ENCODE measurements around the gene NID1.

The NID1 gene

DNA sequence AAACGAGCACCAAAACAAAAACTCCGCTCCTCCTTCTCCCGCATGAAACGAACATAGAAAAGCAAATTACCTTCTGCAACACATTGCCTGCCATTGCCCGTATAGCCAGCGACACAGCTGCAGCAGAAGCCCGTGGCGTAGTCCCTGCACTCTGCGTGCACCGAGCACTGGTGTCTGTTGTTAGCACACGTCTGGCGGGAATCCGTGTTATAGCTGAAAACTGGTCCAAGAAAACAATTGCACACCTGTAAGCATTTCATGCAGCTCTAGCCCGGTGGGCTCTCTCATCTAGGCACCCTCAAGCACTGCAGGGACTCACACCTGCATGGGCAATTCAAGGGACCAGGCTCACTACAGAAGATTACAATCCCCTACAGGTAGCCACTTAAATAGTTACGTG is 26.9 kb downstream of the NID1 start:
- Histone ChIP-seq H3K27me3 (ENCODE audit: insufficient read depth, poor library complexity, severe bottlenecking) (no peaks in the 10 kb centered on the region), H3K27ac (replicated peaks) (no peak overlapping the region), H3K4me3 (replicated peaks; ENCODE audit: insufficient read depth, low read length) (no peak overlapping the region)
- TF ChIP-seq, protein P1, sequence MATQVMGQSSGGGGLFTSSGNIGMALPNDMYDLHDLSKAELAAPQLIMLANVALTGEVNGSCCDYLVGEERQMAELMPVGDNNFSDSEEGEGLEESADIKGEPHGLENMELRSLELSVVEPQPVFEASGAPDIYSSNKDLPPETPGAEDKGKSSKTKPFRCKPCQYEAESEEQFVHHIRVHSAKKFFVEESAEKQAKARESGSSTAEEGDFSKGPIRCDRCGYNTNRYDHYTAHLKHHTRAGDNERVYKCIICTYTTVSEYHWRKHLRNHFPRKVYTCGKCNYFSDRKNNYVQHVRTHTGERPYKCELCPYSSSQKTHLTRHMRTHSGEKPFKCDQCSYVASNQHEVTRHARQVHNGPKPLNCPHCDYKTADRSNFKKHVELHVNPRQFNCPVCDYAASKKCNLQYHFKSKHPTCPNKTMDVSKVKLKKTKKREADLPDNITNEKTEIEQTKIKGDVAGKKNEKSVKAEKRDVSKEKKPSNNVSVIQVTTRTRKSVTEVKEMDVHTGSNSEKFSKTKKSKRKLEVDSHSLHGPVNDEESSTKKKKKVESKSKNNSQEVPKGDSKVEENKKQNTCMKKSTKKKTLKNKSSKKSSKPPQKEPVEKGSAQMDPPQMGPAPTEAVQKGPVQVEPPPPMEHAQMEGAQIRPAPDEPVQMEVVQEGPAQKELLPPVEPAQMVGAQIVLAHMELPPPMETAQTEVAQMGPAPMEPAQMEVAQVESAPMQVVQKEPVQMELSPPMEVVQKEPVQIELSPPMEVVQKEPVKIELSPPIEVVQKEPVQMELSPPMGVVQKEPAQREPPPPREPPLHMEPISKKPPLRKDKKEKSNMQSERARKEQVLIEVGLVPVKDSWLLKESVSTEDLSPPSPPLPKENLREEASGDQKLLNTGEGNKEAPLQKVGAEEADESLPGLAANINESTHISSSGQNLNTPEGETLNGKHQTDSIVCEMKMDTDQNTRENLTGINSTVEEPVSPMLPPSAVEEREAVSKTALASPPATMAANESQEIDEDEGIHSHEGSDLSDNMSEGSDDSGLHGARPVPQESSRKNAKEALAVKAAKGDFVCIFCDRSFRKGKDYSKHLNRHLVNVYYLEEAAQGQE (IDR thresholded peaks at IDR 0.05; ENCODE audit: insufficient replicate concordance, low read depth): no peak
- TF ChIP-seq POLR2AphosphoS5 (IDR thresholded peaks at IDR 0.05; ENCODE audit: low read depth) (no peak), SPI1 (IDR thresholded peaks at IDR 0.05; ENCODE audit: borderline replicate concordance, low read depth) (no peak), GABPA (IDR thresholded peaks at IDR 0.05; ENCODE audit: low read depth) (no peak)
- TF ChIP-seq, protein P2, sequence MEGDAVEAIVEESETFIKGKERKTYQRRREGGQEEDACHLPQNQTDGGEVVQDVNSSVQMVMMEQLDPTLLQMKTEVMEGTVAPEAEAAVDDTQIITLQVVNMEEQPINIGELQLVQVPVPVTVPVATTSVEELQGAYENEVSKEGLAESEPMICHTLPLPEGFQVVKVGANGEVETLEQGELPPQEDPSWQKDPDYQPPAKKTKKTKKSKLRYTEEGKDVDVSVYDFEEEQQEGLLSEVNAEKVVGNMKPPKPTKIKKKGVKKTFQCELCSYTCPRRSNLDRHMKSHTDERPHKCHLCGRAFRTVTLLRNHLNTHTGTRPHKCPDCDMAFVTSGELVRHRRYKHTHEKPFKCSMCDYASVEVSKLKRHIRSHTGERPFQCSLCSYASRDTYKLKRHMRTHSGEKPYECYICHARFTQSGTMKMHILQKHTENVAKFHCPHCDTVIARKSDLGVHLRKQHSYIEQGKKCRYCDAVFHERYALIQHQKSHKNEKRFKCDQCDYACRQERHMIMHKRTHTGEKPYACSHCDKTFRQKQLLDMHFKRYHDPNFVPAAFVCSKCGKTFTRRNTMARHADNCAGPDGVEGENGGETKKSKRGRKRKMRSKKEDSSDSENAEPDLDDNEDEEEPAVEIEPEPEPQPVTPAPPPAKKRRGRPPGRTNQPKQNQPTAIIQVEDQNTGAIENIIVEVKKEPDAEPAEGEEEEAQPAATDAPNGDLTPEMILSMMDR (IDR thresholded peaks at IDR 0.05; ENCODE audit: insufficient read depth, low read length): no peak
- DNase-seq (ENCODE audit: low read depth in 1 of 2, low spot score in 1 of 2): no peak

DNA sequence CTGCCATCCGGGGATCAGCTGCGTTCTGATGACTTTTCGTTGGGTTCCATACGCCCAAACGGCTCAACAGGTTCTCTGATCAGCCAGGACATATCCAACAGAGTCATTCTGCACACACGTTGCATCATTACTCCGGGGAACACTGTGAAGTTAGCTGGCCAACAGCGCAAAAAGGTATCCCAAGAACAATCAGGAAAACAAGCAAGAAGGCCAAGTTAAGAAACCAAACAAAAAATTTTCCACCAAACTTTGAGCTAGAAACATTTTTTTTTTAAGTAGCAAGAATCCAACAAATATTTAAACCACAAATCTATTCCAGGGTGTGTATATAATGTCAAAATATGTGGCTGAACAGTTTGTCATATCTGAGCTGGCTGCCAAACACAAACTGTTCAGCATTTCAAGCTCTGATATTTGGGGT is 29.2 kb downstream of the NID1 start:
- H3K4me3 ChIP-seq (replicated peaks; ENCODE audit: insufficient read depth, low read length): no peak overlapping the region
- no peak overlapping the region for H3K27ac ChIP-seq (replicated peaks)
- H3K27me3 ChIP-seq (ENCODE audit: insufficient read depth, poor library complexity, severe bottlenecking): no peaks in the 10 kb centered on the region
- TF ChIP-seq, protein P2 (IDR thresholded peaks at IDR 0.05; ENCODE audit: insufficient read depth, low read length): no peak
- TF ChIP-seq POLR2AphosphoS5 (IDR thresholded peaks at IDR 0.05; ENCODE audit: low read depth) (no peak), SPI1 (IDR thresholded peaks at IDR 0.05; ENCODE audit: borderline replicate concordance, low read depth) (no peak), GABPA (IDR thresholded peaks at IDR 0.05; ENCODE audit: low read depth) (no peak)
- TF ChIP-seq, protein P1 (IDR thresholded peaks at IDR 0.05; ENCODE audit: insufficient replicate concordance, low read depth): no peak
- no peak for DNase-seq (ENCODE audit: low read depth in 1 of 2, low spot score in 1 of 2)

DNA sequence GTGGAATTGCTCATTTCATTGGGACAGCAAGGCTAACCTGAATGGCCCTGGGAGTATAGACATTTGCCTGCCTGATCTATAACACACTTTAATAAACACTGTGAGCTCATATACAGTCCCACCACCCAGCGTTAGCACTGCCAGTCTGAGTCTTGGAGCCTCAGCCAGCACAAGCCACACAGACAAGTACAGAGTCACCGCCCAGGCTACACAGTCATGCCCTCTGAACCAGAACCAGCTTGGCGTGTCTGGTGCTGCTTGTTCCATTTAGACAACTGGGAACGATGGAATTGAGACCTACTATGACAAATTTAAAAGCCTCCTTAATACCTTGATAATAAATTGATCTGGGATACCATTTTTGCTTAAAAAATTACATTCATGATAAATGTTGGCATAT is 31.6 kb downstream of the NID1 start:
- DNase-seq (ENCODE audit: low read depth in 1 of 2, low spot score in 1 of 2): no peak
- Histone ChIP-seq H3K27ac (replicated peaks) (no peak overlapping the region), H3K4me3 (replicated peaks; ENCODE audit: insufficient read depth, low read length) (no peak overlapping the region), H3K27me3 (ENCODE audit: insufficient read depth, poor library complexity, severe bottlenecking) (no peaks in the 10 kb centered on the region)
- no peak for TF ChIP-seq GABPA (IDR thresholded peaks at IDR 0.05; ENCODE audit: low read depth)
- TF ChIP-seq SPI1 (IDR thresholded peaks at IDR 0.05; ENCODE audit: borderline replicate concordance, low read depth): no peak

DNA sequence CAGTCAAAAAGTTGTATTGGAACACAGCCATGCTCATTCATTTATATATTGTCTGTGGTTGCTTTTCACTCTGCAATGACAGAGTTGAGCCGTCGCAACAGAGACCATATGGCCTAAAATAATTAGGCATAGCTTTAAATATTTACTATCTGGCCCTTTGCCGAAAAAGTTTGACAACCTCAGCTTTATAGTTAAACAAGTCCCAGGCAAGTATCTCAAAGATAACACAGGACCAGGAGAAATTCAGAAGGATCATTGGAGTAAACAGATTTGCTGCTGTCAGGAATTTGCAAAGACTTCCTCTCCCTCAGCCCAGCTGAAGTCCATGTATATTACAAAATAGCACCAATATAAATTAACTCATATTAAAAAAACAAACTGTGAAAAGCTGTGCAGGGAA is 34.4 kb downstream of the NID1 start:
- Histone ChIP-seq H3K27me3 (ENCODE audit: insufficient read depth, poor library complexity, severe bottlenecking) (no peaks in the 10 kb centered on the region), H3K27ac (replicated peaks) (no peak overlapping the region), H3K4me3 (replicated peaks; ENCODE audit: insufficient read depth, low read length) (no peak overlapping the region)
- TF ChIP-seq POLR2AphosphoS5 (IDR thresholded peaks at IDR 0.05; ENCODE audit: low read depth): no peak
- TF ChIP-seq, protein P1 (IDR thresholded peaks at IDR 0.05; ENCODE audit: insufficient replicate concordance, low read depth): no peak
- no peak for TF ChIP-seq SPI1 (IDR thresholded peaks at IDR 0.05; ENCODE audit: borderline replicate concordance, low read depth)
- TF ChIP-seq, protein P2 (IDR thresholded peaks at IDR 0.05; ENCODE audit: insufficient read depth, low read length): no peak
- no peak for TF ChIP-seq GABPA (IDR thresholded peaks at IDR 0.05; ENCODE audit: low read depth)
- no peak for DNase-seq (ENCODE audit: low read depth in 1 of 2, low spot score in 1 of 2)

All from HL-60 (cell line).